ENCODE data around the gene TYRO3. TPM values are rescaled to one million over a fixed set of nuclear protein-coding genes. Genes with fewer than 3 reads are reported as not detected.

The TYRO3 gene
- total RNA-seq, 4 donors from 2014 or later = 2.8 to 16.2 (median 6.8) TPM

DNA sequence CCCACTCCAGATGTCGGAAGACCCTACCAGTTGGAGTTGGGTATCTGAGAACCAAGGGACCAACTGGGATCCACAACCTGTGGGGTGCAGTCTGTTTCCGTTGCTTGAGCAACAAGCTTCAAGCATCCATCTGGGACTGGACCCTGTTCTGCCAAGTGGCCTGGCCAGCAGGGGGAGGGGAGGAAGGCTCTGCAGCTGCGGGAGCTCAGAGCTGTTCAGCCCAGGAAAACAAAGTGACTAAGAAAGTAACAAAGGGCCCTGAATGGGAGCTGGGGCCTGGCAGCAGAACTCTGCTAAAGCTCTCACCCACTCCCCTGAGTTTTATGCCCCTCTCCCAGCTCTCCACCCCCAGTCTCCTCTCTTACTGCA, 2.7 kb downstream of the TYRO3 start:
- Histone ChIP-seq H3K4me1 (peaks cover 0 to 19% (median 13%) of the 10 kb centered on the region in 4 donors), H3K27ac (no peak overlapping the region), H3K27me3 (no peaks in the 10 kb centered on the region), H3K9me3 (no peaks in the 10 kb centered on the region), H3K4me3 (no peak overlapping the region), H3K36me3 (no peaks in the 10 kb centered on the region)
- no peak for TF ChIP-seq POLR2A (IDR thresholded peaks at IDR 0.05)
- TF ChIP-seq CTCF (IDR thresholded peaks at IDR 0.05) = no peak
- DNase-seq = no peak

DNA sequence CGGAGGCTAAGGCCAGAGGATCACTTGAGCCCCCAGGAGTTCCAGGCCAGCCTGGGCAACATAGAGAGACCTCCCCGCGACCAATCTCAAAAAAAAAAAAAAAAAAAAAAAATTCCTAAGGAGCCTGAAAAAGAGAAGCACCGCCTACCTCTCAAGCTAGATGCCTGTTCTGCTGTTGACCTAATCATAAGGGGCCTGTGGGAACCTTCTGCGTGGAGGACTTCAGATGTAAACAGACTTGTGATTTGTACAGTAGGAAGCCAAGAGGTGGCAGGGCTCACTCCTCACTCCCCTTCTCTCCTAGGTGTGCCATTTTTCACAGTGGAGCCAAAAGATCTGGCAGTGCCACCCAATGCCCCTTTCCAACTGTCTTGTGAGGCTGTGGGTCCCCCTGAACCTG, 3.2 kb downstream of the TYRO3 start:
- no peak for DNase-seq
- no peak overlapping the region for H3K27ac ChIP-seq
- H3K4me1 ChIP-seq = peaks cover 0 to 19% (median 13%) of the 10 kb centered on the region in 4 donors
- no peak overlapping the region for H3K4me3 ChIP-seq
- H3K36me3 ChIP-seq = no peaks in the 10 kb centered on the region
- TF ChIP-seq POLR2A (IDR thresholded peaks at IDR 0.05) (no peak), CTCF (IDR thresholded peaks at IDR 0.05) (no peak)
- no peaks in the 10 kb centered on the region for H3K27me3 ChIP-seq
- H3K9me3 ChIP-seq = no peaks in the 10 kb centered on the region

DNA sequence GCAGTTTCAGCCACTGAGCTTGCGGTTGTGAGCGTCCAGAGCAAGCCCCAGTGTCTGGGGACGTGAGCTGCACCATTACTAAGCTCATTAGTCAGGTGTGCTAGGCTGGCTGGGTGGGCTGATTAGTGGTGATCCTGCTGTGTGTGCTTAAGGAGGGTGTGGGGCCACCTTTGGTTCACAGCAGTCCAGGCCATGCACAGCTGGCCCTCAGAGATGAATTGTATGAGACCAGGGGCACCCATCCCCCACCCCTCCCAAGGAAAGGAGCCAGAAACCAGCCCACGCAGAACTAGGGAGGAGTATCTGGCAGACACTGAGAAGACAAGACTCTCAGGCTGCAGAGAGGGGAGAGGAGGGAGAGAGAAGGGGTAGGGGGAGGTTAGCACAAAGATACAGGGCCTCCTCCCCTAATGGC, 3.8 kb downstream of the TYRO3 start:
- no peak for DNase-seq
- H3K27me3 ChIP-seq = no peaks in the 10 kb centered on the region
- no peak overlapping the region for H3K27ac ChIP-seq
- no peaks in the 10 kb centered on the region for H3K36me3 ChIP-seq
- H3K4me3 ChIP-seq = no peak overlapping the region
- peaks cover 0 to 16% (median 13%) of the 10 kb centered on the region in 4 donors for H3K4me1 ChIP-seq
- no peak for TF ChIP-seq POLR2A (IDR thresholded peaks at IDR 0.05)
- no peak for TF ChIP-seq CTCF (IDR thresholded peaks at IDR 0.05)
- H3K9me3 ChIP-seq = no peaks in the 10 kb centered on the region

- no peak for TF ChIP-seq POLR2A (IDR thresholded peaks at IDR 0.05)
- TF ChIP-seq CTCF (IDR thresholded peaks at IDR 0.05) = no peak
- Histone ChIP-seq H3K27ac (no peak overlapping the region), H3K36me3 (no peaks in the 10 kb centered on the region), H3K4me3 (no peak overlapping the region), H3K27me3 (no peaks in the 10 kb centered on the region), H3K9me3 (no peaks in the 10 kb centered on the region), H3K4me1 (peaks cover 0 to 7% (median 3%) of the 10 kb centered on the region in 4 donors)
- DNase-seq = no peak
Observed at GRCh38 chr15:41564286-41564959, 5.4 kb downstream of the TYRO3 start.

DNA sequence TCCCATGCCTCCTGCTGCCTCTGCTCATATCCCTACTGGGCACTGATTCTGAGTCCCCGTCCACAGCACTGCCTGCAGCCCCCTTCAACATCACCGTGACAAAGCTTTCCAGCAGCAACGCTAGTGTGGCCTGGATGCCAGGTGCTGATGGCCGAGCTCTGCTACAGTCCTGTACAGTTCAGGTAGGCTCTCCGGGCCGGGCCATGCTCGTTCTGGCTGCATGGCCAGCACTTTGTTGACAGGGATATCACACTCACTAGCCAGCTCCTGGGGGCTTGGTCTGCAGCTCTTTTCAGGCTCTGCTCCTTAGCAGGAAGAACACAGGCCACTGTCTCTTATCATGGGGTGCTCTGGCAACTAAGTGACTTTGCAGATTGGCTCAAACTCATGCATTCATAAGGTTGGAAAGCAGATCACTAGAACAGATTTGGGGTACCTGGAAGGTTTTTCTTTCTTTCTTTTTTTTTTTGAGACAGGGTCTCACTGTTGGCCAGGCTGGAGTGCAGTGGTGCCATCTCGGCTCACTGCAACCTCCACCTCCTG, 6.0 kb downstream of the TYRO3 start:
- Histone ChIP-seq H3K27ac (no peak overlapping the region), H3K9me3 (no peaks in the 10 kb centered on the region), H3K4me3 (no peak overlapping the region), H3K27me3 (no peaks in the 10 kb centered on the region), H3K4me1 (peaks cover 0 to under 1% (median 0%) of the 10 kb centered on the region in 4 donors), H3K36me3 (no peaks in the 10 kb centered on the region)
- no peak for TF ChIP-seq POLR2A (IDR thresholded peaks at IDR 0.05)
- no peak for TF ChIP-seq CTCF (IDR thresholded peaks at IDR 0.05)
- no peak for DNase-seq
